Measurements from ENCODE around the gene POSTN.
A peak's percentile ranks its signal among the peaks of the same experiment; 100 is the strongest.

The POSTN gene

GRCh38 chr13:37598597-37598996, at the start of gene POSTN:
Gene POSTN (minus strand): TSS chr13:37598768. CDS start chr13:37598726, 42 bp downstream.
- DNase-seq (ENCODE audit: low read depth in 2 of 2): peak in 1 of 2 experiments; percentile 32

- DNase-seq (ENCODE audit: low read depth in 2 of 2): no peak
Measured at GRCh38 chr13:37647031-37647650, 48.6 kb upstream of the POSTN start.

GRCh38 chr13:37646531-37646930, 48.0 kb upstream of the POSTN start:
- DNase-seq (ENCODE audit: low read depth in 2 of 2): no peak

GRCh38 chr13:37645181-37645740, 46.7 kb upstream of the POSTN start:
- DNase-seq (ENCODE audit: low read depth in 2 of 2): no peak

- no peak for DNase-seq (ENCODE audit: low read depth in 2 of 2)
Measured at GRCh38 chr13:37641391-37641790, 42.8 kb upstream of the POSTN start.

GRCh38 chr13:37640499-37640898, 41.9 kb upstream of the POSTN start:
- peak in 1 of 2 experiments; percentile 42 for DNase-seq (ENCODE audit: low read depth in 2 of 2)

GRCh38 chr13:37636701-37637100, 38.1 kb upstream of the POSTN start:
- no peak for DNase-seq (ENCODE audit: low read depth in 2 of 2)

GRCh38 chr13:37632294-37632693, 33.7 kb upstream of the POSTN start:
- DNase-seq (ENCODE audit: low read depth in 2 of 2): no peak

GRCh38 chr13:37627428-37627827, 28.9 kb upstream of the POSTN start:
- no peak for DNase-seq (ENCODE audit: low read depth in 2 of 2)

GRCh38 chr13:37621811-37622361, 23.3 kb upstream of the POSTN start:
- peak; percentile 91 to 92 for DNase-seq (ENCODE audit: low read depth in 2 of 2)

- DNase-seq (ENCODE audit: low read depth in 2 of 2): peak; percentile 66 to 68
Measured at GRCh38 chr13:37618554-37618953, 20.0 kb upstream of the POSTN start.

- DNase-seq (ENCODE audit: low read depth in 2 of 2): peak; percentile 88 to 90
Measured at GRCh38 chr13:37617173-37617572, 18.6 kb upstream of the POSTN start.

- DNase-seq (ENCODE audit: low read depth in 2 of 2): no peak
Measured at GRCh38 chr13:37616131-37616530, 17.6 kb upstream of the POSTN start.

- DNase-seq (ENCODE audit: low read depth in 2 of 2): no peak
Measured at GRCh38 chr13:37615276-37615675, 16.7 kb upstream of the POSTN start.

- DNase-seq (ENCODE audit: low read depth in 2 of 2): no peak
Measured at GRCh38 chr13:37613638-37614037, 15.1 kb upstream of the POSTN start.

- no peak for DNase-seq (ENCODE audit: low read depth in 2 of 2)
Measured at GRCh38 chr13:37613236-37613635, 14.7 kb upstream of the POSTN start.

GRCh38 chr13:37608750-37609339, 10.3 kb upstream of the POSTN start:
- DNase-seq (ENCODE audit: low read depth in 2 of 2): no peak

GRCh38 chr13:37602733-37603381, 4.3 kb upstream of the POSTN start:
- DNase-seq (ENCODE audit: low read depth in 2 of 2): peak in 1 of 2 experiments; percentile 35

- DNase-seq (ENCODE audit: low read depth in 2 of 2): no peak
Measured at GRCh38 chr13:37601648-37602440, 3.3 kb upstream of the POSTN start.

GRCh38 chr13:37599519-37599918, 951 bp upstream of the POSTN start:
- DNase-seq (ENCODE audit: low read depth in 2 of 2): no peak

- no peak for DNase-seq (ENCODE audit: low read depth in 2 of 2)
Measured at GRCh38 chr13:37597477-37598025, 1.0 kb downstream of the POSTN start.
